NCI-H510A treated with DMSO at 0.1 percent for 48 hours (cell line): ENCODE results near the gene OR52N2.

ENCODE experiments used
- DNase-seq: peaks from one replicate; lab custom pipeline; 2025; lab: John Stamatoyannopoulos, UW

Gene OR52N2

DNA sequence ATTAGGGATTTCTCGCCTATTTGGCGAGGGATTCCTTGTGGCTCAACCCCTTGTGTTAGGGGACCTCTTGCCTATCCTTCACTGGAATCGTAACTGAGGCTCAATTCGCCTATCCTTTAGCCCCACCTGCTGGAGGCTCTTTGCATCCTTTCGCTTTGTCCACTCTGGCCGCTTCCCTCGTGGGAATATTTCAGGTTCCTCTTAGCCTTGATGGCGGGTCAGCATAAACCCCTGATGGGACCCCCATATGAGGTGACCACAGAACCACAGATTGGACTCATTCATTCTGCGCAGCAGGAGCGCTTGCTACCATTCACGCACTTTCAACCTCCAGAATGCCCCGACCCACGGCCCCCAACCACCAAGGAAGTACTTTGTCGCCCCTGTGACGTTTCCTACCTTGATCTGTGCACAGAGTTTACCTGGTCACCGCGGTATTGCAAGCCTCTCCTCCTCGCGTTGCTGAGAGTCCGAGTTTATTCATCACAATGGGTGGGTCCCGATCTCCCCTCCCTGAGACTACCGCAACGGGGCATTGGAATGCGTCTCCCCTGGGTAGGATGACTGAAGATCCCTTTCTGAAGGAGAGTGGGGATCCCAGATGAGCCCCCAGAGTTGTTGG is at the start of gene OR52N2:
Gene OR52N2 (plus strand): TSS at position 425 of the 622 bp plus-strand sequence. CDS start 11,412 bp downstream, outside the sequence.
- DNase-seq: no peak

DNA sequence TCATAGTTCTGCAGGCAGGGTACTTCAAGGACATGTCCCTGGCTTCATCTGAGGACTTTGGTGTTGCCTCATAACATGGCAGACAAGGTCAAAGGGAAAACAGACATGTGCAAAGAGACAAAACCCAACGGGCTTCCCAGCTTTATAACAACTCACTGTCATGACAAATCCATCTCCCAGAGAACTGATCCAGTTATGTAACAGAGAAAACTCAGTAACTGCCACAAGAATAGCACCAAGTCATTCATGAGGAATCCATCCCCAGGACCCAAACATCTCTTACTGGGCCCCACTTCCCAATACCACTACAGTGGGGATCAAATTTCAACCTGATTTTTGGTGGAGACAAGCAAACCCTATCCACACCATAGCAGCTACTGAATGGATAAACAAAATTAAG is 41.7 kb upstream of the OR52N2 start:
- DNase-seq: no peak

DNA sequence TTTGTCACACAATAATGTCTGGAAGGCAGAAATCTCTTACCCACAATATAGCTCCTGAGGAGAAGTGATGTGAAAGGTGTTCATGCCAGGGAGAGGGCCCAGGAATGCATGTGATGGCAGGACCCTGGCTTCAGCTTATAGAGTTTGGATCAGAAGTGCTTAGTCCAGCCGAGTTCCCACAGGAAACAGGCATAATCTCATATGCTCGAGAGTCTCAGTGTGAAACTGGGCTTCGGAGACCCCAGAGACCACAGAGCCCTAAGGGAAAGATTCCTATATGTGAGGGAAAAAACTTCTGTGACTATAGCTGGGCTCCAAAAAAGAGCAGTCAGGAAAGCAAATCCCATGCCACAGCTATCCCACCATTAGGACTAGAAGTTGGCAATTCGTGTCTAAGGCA is 25.5 kb upstream of the OR52N2 start, which contains the start of gene OR52N5:
Gene OR52N5 (minus strand): TSS at position 101 of the 400 bp plus-strand sequence. CDS start 4,721 bp downstream, outside the sequence.
- DNase-seq: no peak

DNA sequence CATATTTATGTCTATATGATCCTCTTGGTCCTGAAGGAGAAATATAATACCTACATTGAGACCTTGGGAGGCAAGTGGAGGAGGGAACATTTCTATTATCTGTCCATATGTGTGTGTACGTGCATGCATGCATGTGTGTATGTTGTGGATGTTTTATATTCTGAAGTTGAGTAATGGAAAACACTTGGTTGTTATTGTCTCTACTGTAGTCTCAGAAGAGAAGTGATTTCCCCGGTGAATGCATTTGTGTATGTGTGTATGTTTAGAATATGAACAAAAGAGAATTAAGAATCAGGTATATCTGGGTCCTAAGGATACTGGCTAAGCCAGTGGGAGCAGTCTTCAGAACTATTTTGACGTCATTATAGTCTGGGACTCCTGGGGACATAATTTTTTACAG is 17.6 kb upstream of the OR52N2 start, which contains the start of gene OR52N1:
Gene OR52N1 (minus strand): TSS at position 101 of the 400 bp plus-strand sequence. CDS start 2,449 bp downstream, outside the sequence.
- no peak for DNase-seq

- no peak for DNase-seq
Measured at GRCh38 chr11:5796541-5796940, 12.2 kb upstream of the OR52N2 start.

DNA sequence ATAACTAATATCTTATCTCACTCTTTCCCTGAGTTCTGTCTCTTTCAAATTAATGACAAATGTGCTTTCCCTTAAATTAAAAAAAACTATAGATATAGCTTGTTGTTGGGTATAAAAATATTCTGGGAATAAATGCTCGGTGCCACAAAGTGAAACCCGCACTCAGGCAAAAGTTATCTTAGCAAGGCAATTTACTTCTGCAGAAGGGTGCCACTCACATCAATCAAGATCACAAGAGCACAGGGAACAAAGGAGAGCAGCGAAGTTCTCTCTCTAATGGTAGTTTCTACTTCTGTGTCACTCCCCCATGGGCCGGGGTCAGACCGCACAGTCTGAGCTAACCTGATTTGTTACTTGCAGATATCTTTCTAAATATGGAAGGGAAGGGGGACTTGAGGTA is 4.7 kb upstream of the OR52N2 start:
- no peak for DNase-seq

- no peak for DNase-seq
Measured at GRCh38 chr11:5807580-5807979, 1.1 kb upstream of the OR52N2 start.

- no peak for DNase-seq
Measured at GRCh38 chr11:5809122-5809519, 397 bp downstream of the OR52N2 start.

DNA sequence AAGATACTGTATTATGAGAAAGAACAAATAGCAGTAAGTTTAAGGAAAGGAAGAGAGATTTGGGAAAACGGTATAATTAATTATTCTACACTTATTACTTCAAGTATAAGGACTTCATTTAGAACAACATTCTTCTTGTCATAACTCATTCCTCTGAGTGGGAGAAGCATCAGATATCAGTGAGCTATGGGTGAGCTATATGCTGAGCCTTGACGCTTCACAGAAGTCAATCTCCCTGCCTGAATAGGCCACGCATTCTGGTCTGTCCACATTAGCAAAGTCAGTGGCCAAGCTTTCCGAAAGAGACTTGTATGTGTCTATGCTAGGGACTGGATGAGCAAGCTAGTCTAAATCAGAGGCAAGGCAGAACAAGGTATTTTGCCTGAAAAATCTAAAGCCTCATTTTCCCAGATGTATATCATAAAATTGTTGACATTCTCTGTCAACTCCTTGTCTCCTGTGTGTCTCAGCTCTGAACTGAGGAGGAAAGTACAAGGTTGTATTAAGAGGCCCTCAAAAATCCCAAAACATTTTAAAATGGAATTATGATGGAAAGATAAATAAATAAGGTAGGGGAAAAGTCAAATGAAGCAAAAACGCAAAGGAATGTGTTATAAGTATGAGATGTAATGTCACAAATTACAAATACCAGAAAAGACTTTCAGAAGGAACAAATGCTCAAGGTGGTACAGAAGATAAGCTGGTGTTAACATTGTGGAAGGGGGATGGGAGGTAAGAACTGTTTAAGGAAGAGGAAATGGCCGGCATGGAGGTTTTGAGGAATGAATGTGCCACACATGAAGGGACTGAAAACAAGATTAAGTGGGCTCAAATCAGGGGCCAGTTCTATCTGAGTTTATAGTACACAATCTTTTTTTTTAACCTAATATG is 1.4 kb downstream of the OR52N2 start:
- DNase-seq: no peak

GRCh38 chr11:5815534-5815933 is 6.8 kb downstream of the OR52N2 start:
- DNase-seq: no peak

DNA sequence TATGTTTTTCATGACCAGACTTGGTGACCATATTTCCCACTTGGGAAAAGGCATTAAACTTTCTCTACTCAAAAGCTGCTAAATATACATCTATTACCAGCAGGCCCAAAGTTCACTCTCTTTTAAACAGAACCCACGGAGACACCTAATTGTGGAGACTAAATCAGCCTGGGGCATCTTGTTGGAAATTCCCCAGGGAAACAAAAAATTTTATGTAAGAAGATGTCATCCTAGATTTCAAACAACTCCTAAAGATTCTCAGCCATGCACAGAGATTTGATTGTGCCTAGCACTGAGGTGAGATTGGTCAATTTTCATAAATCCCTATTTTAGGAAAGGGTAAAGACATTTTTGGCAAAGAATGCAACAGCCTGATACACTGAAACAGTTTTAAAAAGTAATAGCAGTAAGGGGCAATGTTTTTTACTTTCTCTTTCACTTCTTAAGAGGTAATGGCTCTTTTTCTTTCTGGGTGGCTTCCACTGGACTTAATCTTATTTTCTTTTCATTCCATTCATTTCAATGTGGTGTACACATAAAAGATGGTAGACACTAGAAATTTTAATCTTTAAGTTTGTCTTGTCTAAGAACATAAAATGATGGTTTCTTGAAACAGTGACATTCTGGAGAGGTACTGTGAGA is 9.6 kb downstream of the OR52N2 start:
- no peak for DNase-seq

DNA sequence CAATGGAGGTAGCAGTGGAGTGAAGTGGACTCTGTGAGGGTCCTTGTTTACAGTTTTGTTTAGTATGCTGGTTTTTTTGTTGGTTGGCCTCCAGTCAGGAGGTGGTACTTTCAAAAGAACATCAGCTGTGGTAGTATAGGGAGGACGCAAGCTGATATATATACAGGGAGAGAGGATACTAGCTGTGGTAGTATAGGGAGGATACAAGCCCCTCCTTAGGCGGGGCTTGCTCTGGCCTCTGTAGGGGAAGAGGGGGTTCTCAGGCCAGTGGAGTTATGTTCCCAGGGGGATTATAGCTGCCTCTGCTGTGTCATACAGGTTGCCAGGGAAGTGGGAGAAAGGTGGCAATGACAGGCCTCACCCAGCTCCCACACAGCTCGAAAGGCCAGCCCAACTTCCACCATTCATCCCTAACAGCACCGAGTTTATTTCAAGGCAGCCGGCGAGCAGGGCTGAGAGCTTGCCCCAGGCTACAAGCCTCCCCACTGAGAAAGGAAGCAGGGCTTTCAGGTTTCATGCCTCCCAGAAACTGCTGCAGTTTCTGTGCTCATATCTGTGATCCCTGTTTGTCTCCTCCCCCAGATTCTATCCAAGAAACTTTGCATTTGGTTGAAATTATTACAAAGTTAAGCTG is 22.6 kb downstream of the OR52N2 start:
- no peak for DNase-seq

GRCh38 chr11:5833446-5833845 is 24.7 kb downstream of the OR52N2 start:
- no peak for DNase-seq

GRCh38 chr11:5837695-5838094 is 29.0 kb downstream of the OR52N2 start:
- DNase-seq: no peak

DNA sequence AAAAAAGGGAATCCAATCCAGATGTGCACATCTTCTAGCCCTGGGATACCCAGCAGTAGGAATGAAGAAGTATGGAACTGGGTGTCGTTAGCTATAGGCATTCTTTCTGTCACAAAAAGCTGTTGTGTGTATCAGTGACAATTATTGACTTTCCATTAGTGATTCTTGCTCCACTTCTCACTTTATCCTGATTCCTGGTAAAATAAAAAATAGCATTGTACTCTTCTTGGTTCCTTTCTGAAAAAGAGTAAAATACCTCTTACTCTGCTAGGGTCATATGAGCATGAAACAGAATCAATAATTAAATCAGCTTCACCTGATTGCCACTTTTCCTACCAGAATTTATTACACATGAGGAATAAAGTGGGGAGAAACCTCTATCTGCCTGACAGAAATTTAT is 33.1 kb downstream of the OR52N2 start, which contains the start of gene OR52E6:
Gene OR52E6 (minus strand): TSS at position 101 of the 400 bp plus-strand sequence. CDS start 0 bp downstream, at position 101.
- no peak for DNase-seq

GRCh38 chr11:5846701-5847100 is 38.0 kb downstream of the OR52N2 start:
- no peak for DNase-seq

GRCh38 chr11:5847711-5848110 is 39.0 kb downstream of the OR52N2 start:
- DNase-seq: no peak

DNA sequence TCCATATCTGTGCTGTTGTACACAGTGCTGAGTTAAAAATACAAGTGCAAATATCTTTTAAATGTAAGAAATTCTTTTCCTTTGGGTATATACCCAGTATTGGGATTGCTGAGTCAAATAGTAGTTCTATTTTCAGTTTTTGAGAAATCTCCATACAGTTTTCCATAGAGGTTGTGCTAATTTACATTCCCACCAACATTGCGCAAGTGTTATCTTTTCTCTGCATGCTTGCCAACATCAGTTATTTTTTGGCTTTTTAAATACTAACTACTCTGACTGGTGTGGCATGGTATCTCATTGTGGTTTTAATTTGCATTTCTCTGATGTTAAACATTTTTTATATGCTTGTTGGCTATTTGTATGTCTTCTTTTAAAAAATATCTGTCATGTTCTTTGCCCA is 42.3 kb downstream of the OR52N2 start:
- DNase-seq: no peak

DNA sequence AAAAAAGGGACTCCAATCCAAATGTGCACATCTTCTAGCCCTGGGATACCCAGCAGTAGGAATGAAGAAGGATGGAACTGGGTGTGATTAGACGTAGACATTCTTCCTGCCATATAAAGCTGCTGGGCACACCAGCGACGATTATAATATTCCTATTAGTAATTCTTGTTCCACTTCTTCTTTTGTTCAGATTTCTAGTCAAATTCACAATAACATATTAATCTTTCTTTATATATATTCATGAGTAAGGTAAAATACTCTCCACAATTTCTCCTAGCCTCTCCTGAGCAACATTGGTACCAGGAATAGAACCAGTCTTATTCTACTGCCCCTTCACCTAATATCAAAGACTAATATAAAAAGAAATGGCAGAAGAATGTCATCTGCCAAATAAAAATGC is 48.9 kb downstream of the OR52N2 start, which contains the start of gene OR52E8:
Gene OR52E8 (minus strand): TSS at position 101 of the 400 bp plus-strand sequence. CDS start 0 bp downstream, at position 101.
- DNase-seq: no peak

GRCh38 chr11:5865826-5866225 is 57.1 kb downstream of the OR52N2 start:
- no peak for DNase-seq
